ENCODE measurements around the gene WDTC1. TPM values are rescaled to one million over a fixed set of nuclear protein-coding genes. Genes with fewer than 3 reads are reported as not detected.

The WDTC1 gene
- total and polyA plus RNA-seq, 2 of the 8 experiments (the other 6 are each of a cell fraction or from before 2014, with no cell fraction given) = 7.5 to 18.7 TPM

GRCh38 chr1:27349784-27350662 lies 115.6 kb downstream of the WDTC1 start (continued):
- TF ChIP-seq, protein P1, sequence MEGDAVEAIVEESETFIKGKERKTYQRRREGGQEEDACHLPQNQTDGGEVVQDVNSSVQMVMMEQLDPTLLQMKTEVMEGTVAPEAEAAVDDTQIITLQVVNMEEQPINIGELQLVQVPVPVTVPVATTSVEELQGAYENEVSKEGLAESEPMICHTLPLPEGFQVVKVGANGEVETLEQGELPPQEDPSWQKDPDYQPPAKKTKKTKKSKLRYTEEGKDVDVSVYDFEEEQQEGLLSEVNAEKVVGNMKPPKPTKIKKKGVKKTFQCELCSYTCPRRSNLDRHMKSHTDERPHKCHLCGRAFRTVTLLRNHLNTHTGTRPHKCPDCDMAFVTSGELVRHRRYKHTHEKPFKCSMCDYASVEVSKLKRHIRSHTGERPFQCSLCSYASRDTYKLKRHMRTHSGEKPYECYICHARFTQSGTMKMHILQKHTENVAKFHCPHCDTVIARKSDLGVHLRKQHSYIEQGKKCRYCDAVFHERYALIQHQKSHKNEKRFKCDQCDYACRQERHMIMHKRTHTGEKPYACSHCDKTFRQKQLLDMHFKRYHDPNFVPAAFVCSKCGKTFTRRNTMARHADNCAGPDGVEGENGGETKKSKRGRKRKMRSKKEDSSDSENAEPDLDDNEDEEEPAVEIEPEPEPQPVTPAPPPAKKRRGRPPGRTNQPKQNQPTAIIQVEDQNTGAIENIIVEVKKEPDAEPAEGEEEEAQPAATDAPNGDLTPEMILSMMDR (IDR thresholded peaks at IDR 0.05; ENCODE audit: control extremely low read depth in 1 of 3, insufficient read depth in 1 of 3, low read depth in 1 of 3, low read length in 3 of 3) = no peak
- TF ChIP-seq TAF7 (optimal IDR thresholded peaks at IDR 0.05; ENCODE audit: borderline replicate concordance, low read depth, low read length) (no peak), E2F6 (IDR thresholded peaks at IDR 0.05) (peak; percentile 89; the same call in 1 of the 2 replicates), YY1 (IDR thresholded peaks at IDR 0.05; ENCODE audit: low read depth, low read length) (no peak), NANOG (IDR thresholded peaks at IDR 0.05; ENCODE audit: insufficient read depth, low read depth, low read length, poor library complexity, severe bottlenecking) (no peak), KDM1A (IDR thresholded peaks at IDR 0.05; ENCODE audit: borderline replicate concordance, low read length) (peak; percentile 70; the same call in 1 of the 2 replicates), CBX8 (IDR thresholded peaks at IDR 0.05; ENCODE audit: borderline replicate concordance, low read depth, low read length) (no peak)
